LoVo (cell line): ENCODE measurements around the gene KLHL8.

Source experiments
- DNase-seq: peaks from one replicate; pipeline ENCODE4 v3.0.0-alpha.2; 2016; ENCODE audit warnings: low spot score

The KLHL8 gene

DNA sequence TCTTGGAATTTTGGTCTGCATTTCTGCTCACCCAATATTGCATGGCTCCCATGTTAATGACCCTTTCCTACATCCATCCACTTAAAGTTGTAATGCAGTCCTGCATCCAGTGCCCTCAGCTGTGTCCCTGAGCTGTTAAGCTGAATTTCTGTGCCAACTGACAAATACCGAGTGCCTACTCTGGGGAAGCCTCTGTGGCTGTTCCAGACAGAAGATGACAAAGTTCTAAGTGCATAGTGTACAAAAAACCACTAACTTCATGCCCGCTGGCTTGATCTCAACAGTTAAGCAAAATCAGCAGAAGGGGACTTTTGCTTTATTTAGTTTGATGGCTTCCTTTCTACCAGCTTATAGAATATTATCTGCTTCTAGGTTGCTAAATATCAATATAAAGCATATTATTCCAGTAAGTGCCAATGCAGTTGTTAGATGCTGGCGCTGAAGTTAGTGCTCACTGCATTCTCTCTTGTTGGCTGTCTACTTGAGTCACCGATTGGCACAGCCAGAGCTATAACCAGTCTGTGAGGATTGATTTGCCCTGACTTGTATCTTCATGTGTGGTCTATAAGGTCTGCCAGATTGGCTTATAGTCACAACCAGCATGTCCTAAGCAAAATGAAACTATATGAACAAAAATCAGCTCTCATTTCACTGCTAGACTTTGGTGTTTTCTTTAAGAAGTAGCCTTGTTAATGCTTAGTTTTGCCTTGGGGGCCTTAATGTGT is 98.9 kb downstream of the KLHL8 start:
- DNase-seq, result no peak

GRCh38 chr4:87120411-87121162 is 99.8 kb downstream of the KLHL8 start:
- DNase-seq, result no peak

DNA sequence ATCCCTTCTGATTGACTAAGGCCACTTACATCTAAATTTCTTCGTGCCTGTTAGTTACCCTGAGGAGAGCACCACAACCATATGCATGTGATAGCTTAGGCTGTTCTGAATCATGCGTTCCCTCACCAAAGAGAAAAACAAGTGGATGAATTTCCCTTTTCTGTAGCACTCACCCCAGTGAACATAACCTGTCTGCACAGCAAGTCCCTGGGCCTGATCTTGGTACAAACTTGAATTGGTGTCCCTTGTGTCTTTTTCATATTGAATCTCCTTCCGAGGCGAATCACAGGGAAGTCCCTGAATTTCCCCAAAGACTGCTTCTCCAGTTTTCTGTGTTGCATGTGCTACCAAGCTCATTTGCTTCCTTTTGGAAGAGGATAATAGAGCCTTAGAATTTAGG is 100.4 kb downstream of the KLHL8 start:
- no peak for DNase-seq

- no peak for DNase-seq
Observed at GRCh38 chr4:87118826-87119225, 101.6 kb downstream of the KLHL8 start.

DNA sequence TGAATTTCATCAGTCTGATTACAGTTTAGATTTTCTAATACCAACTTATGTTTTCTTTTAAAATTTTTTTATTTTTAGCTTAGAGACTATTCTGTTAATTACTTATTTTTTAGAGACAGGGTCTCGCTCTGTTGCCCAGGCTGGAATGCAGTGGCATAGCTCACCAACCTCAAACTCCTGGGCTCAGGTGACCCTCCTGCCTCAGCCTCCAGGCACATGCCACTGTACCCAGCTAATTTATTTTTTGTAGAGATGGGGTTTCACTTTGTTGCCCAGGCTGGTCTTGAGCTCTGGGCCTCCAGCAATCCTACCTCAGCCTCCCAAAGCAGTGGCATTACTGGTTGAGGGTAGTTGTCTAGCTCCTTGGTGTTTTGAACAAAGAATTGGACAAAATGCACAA is 102.0 kb downstream of the KLHL8 start:
- DNase-seq, result no peak

DNA sequence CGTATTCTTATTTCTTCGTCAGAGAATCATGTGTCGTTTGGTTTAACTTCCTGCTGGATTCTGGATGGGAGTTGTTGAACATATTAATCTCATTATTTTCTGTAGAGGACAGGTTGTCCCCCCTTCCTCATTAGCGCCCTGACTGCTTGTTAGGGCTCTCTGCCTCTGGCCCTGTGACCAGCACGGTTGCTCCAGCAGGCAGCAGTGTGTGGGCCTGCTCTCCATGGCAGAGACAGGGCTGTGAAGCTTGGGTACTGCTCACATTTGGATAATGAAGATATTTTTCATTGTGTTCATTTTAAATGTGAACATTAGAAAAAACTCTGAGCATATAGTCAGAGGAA is 102.7 kb downstream of the KLHL8 start:
- no peak for DNase-seq

- no peak for DNase-seq
Observed at GRCh38 chr4:87117051-87117731, 103.2 kb downstream of the KLHL8 start.

- DNase-seq, result no peak
Observed at GRCh38 chr4:87116231-87116630, 104.2 kb downstream of the KLHL8 start.

DNA sequence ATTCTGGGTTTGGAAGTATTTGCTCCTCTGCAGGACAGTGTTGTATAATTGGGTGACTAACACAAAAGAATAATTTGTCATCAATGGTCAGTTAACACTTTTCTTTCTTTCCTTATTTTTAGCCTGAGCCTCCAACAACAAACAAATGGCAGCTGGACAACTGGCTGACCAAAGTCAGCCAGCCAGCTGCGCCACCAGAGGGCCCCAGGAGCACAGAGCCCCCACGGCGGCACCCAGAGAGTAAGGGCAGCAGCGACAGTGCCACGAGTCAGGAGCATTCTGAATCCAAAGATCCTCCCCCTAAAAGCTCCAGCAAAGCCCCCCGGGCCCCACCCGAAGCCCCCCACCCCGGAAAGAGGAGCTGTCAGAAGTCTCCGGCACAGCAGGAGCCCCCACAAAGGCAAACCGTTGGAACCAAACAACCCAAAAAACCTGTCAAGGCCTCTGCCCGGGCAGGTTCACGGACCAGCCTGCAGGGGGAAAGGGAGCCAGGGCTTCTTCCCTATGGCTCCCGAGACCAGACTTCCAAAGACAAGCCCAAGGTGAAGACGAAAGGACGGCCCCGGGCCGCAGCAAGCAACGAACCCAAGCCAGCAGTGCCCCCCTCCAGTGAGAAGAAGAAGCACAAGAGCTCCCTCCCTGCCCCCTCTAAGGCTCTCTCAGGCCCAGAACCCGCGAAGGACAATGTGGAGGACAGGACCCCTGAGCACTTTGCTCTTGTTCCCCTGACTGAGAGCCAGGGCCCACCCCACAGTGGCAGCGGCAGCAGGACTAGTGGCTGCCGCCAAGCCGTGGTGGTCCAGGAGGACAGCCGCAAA is 106.0 kb downstream of the KLHL8 start:
- no peak for DNase-seq

- no peak for DNase-seq
Observed at GRCh38 chr4:87112063-87112462, 108.4 kb downstream of the KLHL8 start.
